WTC11 (cell line): ENCODE data around the gene CYTH3. TPM values are rescaled to one million over a fixed set of nuclear protein-coding genes. Genes with fewer than 3 reads are reported as not detected.
"Not testable (repeated sequence)": the region's sequence is repeated elsewhere in the genome, so short reads cannot be mapped to it uniquely, and the experiment has no call there.

Experiments used
- ATAC-seq: fragments of 200-7000 bp; cut with Tn5 transposase; 2 replicates; pipeline ENCODE4 v1.10.0; 2021; ENCODE audit warnings: mild to moderate bottlenecking, moderate library complexity
- CTCF ChIA-PET: fragments of 300-600 bp; sonication (Branson Sonifier 250); formaldehyde crosslinking; loops from one replicate; lab custom pipeline; 2021; ENCODE audit warnings: antibody characterized with exemption; lab: Charles Lee
- POLR2A ChIA-PET: fragments of 350-600 bp; sonication (Branson Sonifier 250); formaldehyde crosslinking; loops from one replicate; lab custom pipeline; 2021; ENCODE audit warnings: antibody characterized with exemption; lab: Charles Lee
- DNase-seq: peaks from one replicate; pipeline ENCODE4 v3.0.0; 2021; ENCODE audit warnings: low spot score
- H3K27ac Mint-ChIP-seq: 2 replicates; pipeline ENCODE4 v1.8.0; 2021; ENCODE audit warnings: mixed read lengths
- H3K27me3 Mint-ChIP-seq: 2 replicates; pipeline ENCODE4 v1.8.0; 2021; ENCODE audit warnings: low read depth, mild to moderate bottlenecking, moderate library complexity, mixed read lengths
- H3K36me3 Mint-ChIP-seq: 2 replicates; pipeline ENCODE4 v1.8.0; 2021; ENCODE audit warnings: mixed read lengths
- H3K4me1 Mint-ChIP-seq: 2 replicates; pipeline ENCODE4 v1.8.0; 2022; ENCODE audit warnings: mixed read lengths
- H3K4me3 Mint-ChIP-seq: 2 replicates; pipeline ENCODE4 v1.8.0; 2021; ENCODE audit warnings: mild to moderate bottlenecking, moderate library complexity, mixed read lengths
- H3K9me3 Mint-ChIP-seq: 2 replicates; pipeline ENCODE4 v1.8.0; 2021; ENCODE audit warnings: mixed read lengths
- AR ChIP-seq: fragments of 250-450 bp; sonication (Bioruptor Pico); IDR thresholded peaks from 2 replicates; pipeline ENCODE4 v1.9.0; 2021; ENCODE audit warnings: mild to moderate bottlenecking
- ATF1 ChIP-seq: sonication (generic); formaldehyde crosslinking; IDR thresholded peaks from 2 replicates; pipeline ENCODE4 v1.8.1; 2023; ENCODE audit warnings: mild to moderate bottlenecking, moderate library complexity, missing genetic modification reagents
- ATF3 ChIP-seq: sonication (generic); formaldehyde crosslinking; conservative IDR thresholded peaks from 2 replicates; pipeline ENCODE4 v1.8.1; 2022; ENCODE audit warnings: mild to moderate bottlenecking, missing genetic modification reagents
- ELF4 ChIP-seq: sonication (generic); formaldehyde crosslinking; IDR thresholded peaks from 2 replicates; pipeline ENCODE4 v1.8.1; 2022; ENCODE audit warnings: low read depth, mild to moderate bottlenecking, moderate library complexity, missing genetic modification reagents
- ETV6 ChIP-seq: sonication (generic); formaldehyde crosslinking; IDR thresholded peaks from 2 replicates; pipeline ENCODE4 v1.8.1; 2022; ENCODE audit warnings: mild to moderate bottlenecking, missing genetic modification reagents
- GTF2I ChIP-seq: fragments of 250-450 bp; sonication (Bioruptor Pico); conservative IDR thresholded peaks from 2 replicates; pipeline ENCODE4 v1.4.0; 2021; ENCODE audit warnings: mild to moderate bottlenecking
- NFE2L1 ChIP-seq: sonication (generic); formaldehyde crosslinking; IDR thresholded peaks from 2 replicates; pipeline ENCODE4 v1.8.1; 2023; ENCODE audit warnings: missing genetic modification reagents
- OVOL2 ChIP-seq: fragments of 250-450 bp; sonication (Bioruptor Pico); IDR thresholded peaks from 2 replicates; pipeline ENCODE4 v1.9.0; 2021; ENCODE audit warnings: mild to moderate bottlenecking, borderline replicate concordance
- PRDM15 ChIP-seq: sonication (generic); formaldehyde crosslinking; IDR thresholded peaks from 2 replicates; pipeline ENCODE4 v1.8.0; 2022; ENCODE audit warnings: missing genetic modification reagents
- RORB ChIP-seq: fragments of 250-450 bp; sonication (Bioruptor Pico); IDR thresholded peaks from 2 replicates; pipeline ENCODE4 v1.9.0; 2021; ENCODE audit warnings: mild to moderate bottlenecking
- SMAD3 ChIP-seq: sonication (generic); formaldehyde crosslinking; IDR thresholded peaks from 2 replicates; pipeline ENCODE4 v1.8.0; 2022; ENCODE audit warnings: missing genetic modification reagents, mild to moderate bottlenecking, borderline replicate concordance
- ZNF121 ChIP-seq: sonication (generic); formaldehyde crosslinking; IDR thresholded peaks from 2 replicates; pipeline ENCODE4 v1.8.0; 2023; ENCODE audit warnings: missing genetic modification reagents
- ZNF232 ChIP-seq: sonication (generic); formaldehyde crosslinking; IDR thresholded peaks from 2 replicates; pipeline ENCODE4 v1.8.0; 2022; ENCODE audit warnings: mild to moderate bottlenecking, missing genetic modification reagents
- ZNF281 ChIP-seq: sonication (generic); formaldehyde crosslinking; IDR thresholded peaks from 2 replicates; pipeline ENCODE4 v1.8.0; 2023; ENCODE audit warnings: mild to moderate bottlenecking, missing genetic modification reagents
- ZNF317 ChIP-seq: sonication (generic); formaldehyde crosslinking; IDR thresholded peaks from 2 replicates; pipeline ENCODE4 v1.8.1; 2023; ENCODE audit warnings: low read depth, mild to moderate bottlenecking, moderate library complexity, missing genetic modification reagents, borderline replicate concordance
- total RNA-seq: library from RNA; stranded (reverse); gene quantifications from 3 replicates; pipeline ENCODE4 v1.2.3, GENCODE V29; 2021

The CYTH3 gene
- total RNA-seq, 1 experiment from 2014 or later, result 13.2 TPM

- H3K27me3 Mint-ChIP-seq, result no peaks in the 10 kb centered on the region; the same call in 1 of the 2 replicates
- H3K4me3 Mint-ChIP-seq, result no peak overlapping the region
- ATAC-seq, result no peak
- no peak for DNase-seq
- no peak overlapping the region for H3K27ac Mint-ChIP-seq
- H3K9me3 Mint-ChIP-seq, result peaks cover 17% of the 10 kb centered on the region
- TF ChIP-seq ELF4, result no peak
- POLR2A ChIA-PET, result no interaction called here
- CTCF ChIA-PET, result no interaction called here
- 0 out of 2 replicates have a peak, but pooled peaks cover 3% of the 10 kb centered on the region for H3K36me3 Mint-ChIP-seq
- no peaks in the 10 kb centered on the region for H3K4me1 Mint-ChIP-seq
Measured at GRCh38 chr7:6284055-6284400, 11.6 kb upstream of the CYTH3 start.

- DNase-seq, ATAC-seq, H3K4me1 Mint-ChIP-seq, H3K4me3 Mint-ChIP-seq, H3K27ac Mint-ChIP-seq, POLR2A ChIA-PET, H3K36me3 Mint-ChIP-seq, CTCF ChIA-PET, H3K27me3 Mint-ChIP-seq: not testable (repeated sequence)
- peaks cover 16% of the 10 kb centered on the region for H3K9me3 Mint-ChIP-seq
Measured at GRCh38 chr7:6283391-6284054, 11.1 kb upstream of the CYTH3 start.

GRCh38 chr7:6279937-6280336 lies 7.5 kb upstream of the CYTH3 start:
- Mint-ChIP-seq H3K9me3 (peaks cover 11% of the 10 kb centered on the region), H3K36me3 (0 out of 2 replicates have a peak, but pooled peaks cover 3% of the 10 kb centered on the region), H3K27ac (no peak overlapping the region), H3K27me3 (no peaks in the 10 kb centered on the region; the same call in 1 of the 2 replicates), H3K4me1 (peaks cover 4% of the 10 kb centered on the region; the same call in 1 of the 2 replicates), H3K4me3 (no peak overlapping the region)
- ATAC-seq (no peak), DNase-seq (no peak)
- CTCF ChIA-PET, result no interaction called here
- POLR2A ChIA-PET, result no interaction called here
- peak; percentile 24; the same call in 1 of the 2 replicates for TF ChIP-seq ZNF121 (CRISPR knock-in tag)
- TF ChIP-seq ATF1 (CRISPR knock-in tag), result no peak

GRCh38 chr7:6279341-6279740 lies 6.9 kb upstream of the CYTH3 start:
- Mint-ChIP-seq H3K27me3 (peaks cover 2% of the 10 kb centered on the region; the same call in 1 of the 2 replicates), H3K4me3 (no peak overlapping the region), H3K4me1 (peaks cover 4% of the 10 kb centered on the region; the same call in 1 of the 2 replicates), H3K36me3 (0 out of 2 replicates have a peak, but pooled peaks cover 3% of the 10 kb centered on the region)
- no peak for DNase-seq
- POLR2A ChIA-PET, result no interaction called here
- TF ChIP-seq GTF2I (CRISPR knock-in tag), result no peak
- no peak for TF ChIP-seq ETV6
- TF ChIP-seq AR (CRISPR knock-in tag), result no peak
- TF ChIP-seq RORB, result no peak
- no peak for TF ChIP-seq ATF3 (CRISPR knock-in tag)
- no peak for TF ChIP-seq SMAD3
- no peak for TF ChIP-seq ZNF317 (CRISPR knock-in tag)
- no peak for TF ChIP-seq NFE2L1 (CRISPR knock-in tag)
- TF ChIP-seq, all 79 proteins: peak for 0
- CTCF ChIA-PET, result no interaction called here
- Mint-ChIP-seq H3K27ac (0 out of 2 replicates have a peak overlapping the region, but pooled peaks have one; percentile 49), H3K9me3 (peaks cover 5% of the 10 kb centered on the region)
- ATAC-seq, result no peak

- H3K27me3 Mint-ChIP-seq, result peaks cover 2% of the 10 kb centered on the region; the same call in 1 of the 2 replicates
- H3K36me3 Mint-ChIP-seq, result no peaks in the 10 kb centered on the region
- ChIA-PET POLR2A (no interaction called here), CTCF (interaction anchor here (1.7 kb wide), 1 partner anchor 119 kb away, joined by 5 read pairs; no protein-coding TSS in a partner anchor)
- H3K4me3 Mint-ChIP-seq, result no peak overlapping the region
- peaks cover 4% of the 10 kb centered on the region; the same call in 1 of the 2 replicates for H3K4me1 Mint-ChIP-seq
- no peak for DNase-seq
- H3K27ac Mint-ChIP-seq, result 0 out of 2 replicates have a peak overlapping the region, but pooled peaks have one; percentile 49
- no peaks in the 10 kb centered on the region for H3K9me3 Mint-ChIP-seq
- ATAC-seq, result no peak
- TF ChIP-seq PRDM15 (CRISPR knock-in tag) (no peak), ZNF232 (no peak), OVOL2 (CRISPR knock-in tag) (no peak), ZNF121 (CRISPR knock-in tag) (no peak), ZNF281 (CRISPR knock-in tag) (no peak)
Measured at GRCh38 chr7:6278749-6279310, 6.4 kb upstream of the CYTH3 start.
